Fibroblast of villous mesenchyme (primary cell): ENCODE results near the gene CLTCL1. TPM values are rescaled to one million over a fixed set of nuclear protein-coding genes. Genes with fewer than 3 reads are reported as not detected.
"Not testable (repeated sequence)": the region's sequence is repeated elsewhere in the genome, so short reads cannot be mapped to it uniquely, and the experiment has no call there.

Experiments used
- DNase-seq: peaks from one replicate; pipeline ENCODE4 v3.0.0-alpha.2; 2010; ENCODE audit warnings: low read depth
- H3K4me3 ChIP-seq: 2 replicates; pipeline ENCODE4 v1.5.1; 2011; ENCODE audit warnings: low read depth, mild to moderate bottlenecking, low read length
- total RNA-seq: library from RNA; depleted of rRNA; stranded (reverse); fragments of >200 nt; gene quantifications from 2 replicates; pipeline ENCODE4 v1.2.3, GENCODE V29; 2012
- TF ChIP-seq, protein P1 (sequence below): IDR thresholded peaks from 2 replicates; pipeline ENCODE4 v1.5.1; 2012; ENCODE audit warnings: low read depth, mild to moderate bottlenecking, low read length; ENCODE audit not compliant: insufficient read depth

CLTCL1 gene
- total RNA-seq, 1 donor = 9.5 TPM

DNA sequence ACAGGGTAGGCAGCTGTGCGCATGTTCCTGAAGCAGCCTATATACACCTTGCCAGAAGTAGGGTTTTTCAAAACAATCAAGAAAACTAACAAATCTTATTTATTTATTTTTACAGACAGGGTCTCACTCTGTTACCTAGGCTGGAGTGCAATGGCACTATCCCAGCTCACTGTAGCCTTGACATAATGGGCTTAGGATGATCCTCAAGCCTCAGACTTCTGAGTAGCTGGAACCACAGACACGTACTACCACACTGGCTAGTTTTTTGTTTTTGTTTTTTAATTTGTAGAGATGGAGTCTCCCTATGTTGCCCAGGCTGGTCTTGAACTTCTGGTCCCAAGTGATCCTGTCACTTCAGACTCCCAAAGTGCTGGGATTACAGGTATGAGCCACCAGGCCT lies 25.7 kb downstream of the CLTCL1 start:
- TF ChIP-seq, protein P1, sequence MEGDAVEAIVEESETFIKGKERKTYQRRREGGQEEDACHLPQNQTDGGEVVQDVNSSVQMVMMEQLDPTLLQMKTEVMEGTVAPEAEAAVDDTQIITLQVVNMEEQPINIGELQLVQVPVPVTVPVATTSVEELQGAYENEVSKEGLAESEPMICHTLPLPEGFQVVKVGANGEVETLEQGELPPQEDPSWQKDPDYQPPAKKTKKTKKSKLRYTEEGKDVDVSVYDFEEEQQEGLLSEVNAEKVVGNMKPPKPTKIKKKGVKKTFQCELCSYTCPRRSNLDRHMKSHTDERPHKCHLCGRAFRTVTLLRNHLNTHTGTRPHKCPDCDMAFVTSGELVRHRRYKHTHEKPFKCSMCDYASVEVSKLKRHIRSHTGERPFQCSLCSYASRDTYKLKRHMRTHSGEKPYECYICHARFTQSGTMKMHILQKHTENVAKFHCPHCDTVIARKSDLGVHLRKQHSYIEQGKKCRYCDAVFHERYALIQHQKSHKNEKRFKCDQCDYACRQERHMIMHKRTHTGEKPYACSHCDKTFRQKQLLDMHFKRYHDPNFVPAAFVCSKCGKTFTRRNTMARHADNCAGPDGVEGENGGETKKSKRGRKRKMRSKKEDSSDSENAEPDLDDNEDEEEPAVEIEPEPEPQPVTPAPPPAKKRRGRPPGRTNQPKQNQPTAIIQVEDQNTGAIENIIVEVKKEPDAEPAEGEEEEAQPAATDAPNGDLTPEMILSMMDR = no peak
- H3K4me3 ChIP-seq = no peak overlapping the region

DNA sequence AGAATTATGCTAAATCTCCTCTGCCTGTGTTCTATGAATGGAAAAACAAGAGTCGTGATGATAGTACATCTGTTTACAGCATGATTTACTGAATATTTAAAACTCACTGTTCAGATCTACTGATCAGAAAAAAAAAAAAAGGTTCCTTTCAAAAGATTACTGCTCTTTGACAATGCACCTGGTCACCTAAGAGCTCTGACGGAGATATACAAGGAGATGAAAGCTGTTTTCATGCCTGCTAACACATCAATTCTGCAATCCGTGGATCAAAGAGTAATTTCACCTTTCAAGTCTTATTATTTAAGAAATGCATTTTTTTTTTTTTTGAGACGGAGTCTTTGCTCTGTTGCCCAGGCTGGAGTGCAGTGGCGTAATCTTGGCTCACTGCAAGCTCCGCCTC lies 30.7 kb downstream of the CLTCL1 start:
- TF ChIP-seq, protein P1 = no peak
- H3K4me3 ChIP-seq = no peak overlapping the region
- no peak for DNase-seq

More for the DNA sequence above, 25.7 kb downstream of the CLTCL1 start:
- no peak for DNase-seq

DNA sequence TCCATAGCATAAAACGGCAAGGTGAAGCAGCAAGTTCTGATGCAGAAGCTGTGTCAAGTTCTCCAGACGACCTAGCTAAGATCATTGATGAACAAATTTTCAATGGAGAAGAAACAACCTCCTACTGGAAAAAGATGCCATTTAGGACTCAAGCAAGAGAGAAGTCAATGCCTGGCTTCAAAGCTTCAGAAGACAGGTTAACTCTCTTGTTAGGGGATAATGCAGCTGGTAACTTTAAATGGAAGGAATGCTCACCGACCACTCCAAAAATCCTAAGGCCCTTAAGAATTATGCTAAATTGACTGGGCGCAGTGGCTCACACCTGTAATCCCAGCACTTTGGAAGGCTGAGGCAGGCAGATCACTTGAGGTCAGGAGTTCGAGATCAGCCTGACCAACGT lies 31.3 kb downstream of the CLTCL1 start:
- H3K4me3 ChIP-seq = peak overlapping the region; percentile 40
- no peak for DNase-seq
- TF ChIP-seq, protein P1 = no peak

DNA sequence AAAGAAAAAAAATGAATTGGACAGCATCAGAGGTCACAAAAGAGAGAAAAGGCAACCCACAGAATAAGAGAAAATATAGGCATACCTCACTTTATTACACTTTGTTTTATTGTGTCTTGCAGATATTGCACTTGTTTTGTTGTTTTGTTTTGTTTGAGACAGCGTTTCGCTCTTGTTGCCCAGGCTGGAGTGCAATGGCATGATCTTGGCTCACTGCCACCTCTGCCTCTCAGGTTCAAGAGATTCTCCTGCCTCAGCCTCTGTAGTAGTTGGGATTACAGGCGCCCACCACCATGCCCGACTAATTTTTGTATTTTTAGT lies 32.6 kb downstream of the CLTCL1 start:
- H3K4me3 ChIP-seq, DNase-seq: not testable (repeated sequence)

DNA sequence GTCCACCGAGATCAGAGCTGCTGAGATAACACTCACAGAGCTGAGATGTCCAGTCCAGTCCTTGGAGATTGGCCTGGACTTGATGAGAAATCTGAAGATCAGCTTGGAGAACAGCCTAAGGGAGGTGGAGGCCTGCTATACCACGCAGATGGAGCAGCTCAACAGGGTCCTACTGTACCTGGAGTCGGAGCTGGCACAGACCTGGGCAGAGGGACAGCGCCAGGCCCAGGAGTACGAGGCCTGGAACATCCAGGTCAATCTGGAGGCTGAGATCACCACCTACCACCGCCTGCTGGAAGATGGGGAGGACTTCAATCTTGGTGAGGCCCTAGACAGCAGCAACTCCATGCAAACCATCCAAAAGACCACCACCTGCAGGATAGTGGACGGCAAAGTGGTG lies 33.1 kb downstream of the CLTCL1 start:
- H3K4me3 ChIP-seq = no peak overlapping the region
- TF ChIP-seq, protein P1 = no peak
- no peak for DNase-seq

DNA sequence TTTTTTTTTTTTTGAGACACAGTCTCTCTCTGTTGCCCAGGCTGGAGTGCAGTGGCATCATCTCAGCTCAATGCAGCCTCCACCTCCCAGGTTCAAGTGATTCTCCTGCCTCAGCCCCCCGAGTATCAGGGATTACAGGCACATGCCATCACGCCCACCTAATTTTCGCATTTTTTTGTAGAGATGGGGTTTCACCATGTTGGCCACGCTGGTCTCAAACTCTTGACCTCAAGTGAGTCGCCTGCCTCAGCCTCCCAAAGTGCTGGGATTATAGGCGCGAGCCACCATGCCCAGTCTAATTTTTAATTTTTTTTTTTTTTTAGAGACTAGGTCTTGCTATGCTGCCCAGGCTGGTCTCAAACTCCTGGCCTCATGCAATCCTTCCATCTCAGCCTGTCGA lies 35.2 kb downstream of the CLTCL1 start:
- DNase-seq, H3K4me3 ChIP-seq: not testable (repeated sequence)

DNA sequence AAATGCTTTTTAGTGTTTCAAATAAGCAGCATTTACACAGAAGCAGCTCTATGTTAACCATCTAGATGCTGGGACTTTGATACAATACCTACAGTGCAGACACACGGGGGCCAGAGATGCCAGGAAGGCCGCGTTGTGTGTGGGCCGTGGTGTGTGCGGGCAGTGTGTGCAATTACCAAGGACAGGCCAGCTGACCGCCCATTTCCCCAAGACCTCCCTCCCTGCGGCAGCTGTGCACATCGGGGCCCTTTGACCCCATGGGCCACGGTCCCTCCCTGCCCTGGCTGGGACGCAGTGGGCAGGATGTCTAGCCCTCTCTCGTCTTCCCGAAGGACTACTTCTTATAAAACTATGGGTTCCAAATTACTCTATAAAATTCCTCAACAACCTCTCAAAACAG lies 38.4 kb downstream of the CLTCL1 start:
- TF ChIP-seq, protein P1 = no peak
- no peak overlapping the region for H3K4me3 ChIP-seq
- no peak for DNase-seq

DNA sequence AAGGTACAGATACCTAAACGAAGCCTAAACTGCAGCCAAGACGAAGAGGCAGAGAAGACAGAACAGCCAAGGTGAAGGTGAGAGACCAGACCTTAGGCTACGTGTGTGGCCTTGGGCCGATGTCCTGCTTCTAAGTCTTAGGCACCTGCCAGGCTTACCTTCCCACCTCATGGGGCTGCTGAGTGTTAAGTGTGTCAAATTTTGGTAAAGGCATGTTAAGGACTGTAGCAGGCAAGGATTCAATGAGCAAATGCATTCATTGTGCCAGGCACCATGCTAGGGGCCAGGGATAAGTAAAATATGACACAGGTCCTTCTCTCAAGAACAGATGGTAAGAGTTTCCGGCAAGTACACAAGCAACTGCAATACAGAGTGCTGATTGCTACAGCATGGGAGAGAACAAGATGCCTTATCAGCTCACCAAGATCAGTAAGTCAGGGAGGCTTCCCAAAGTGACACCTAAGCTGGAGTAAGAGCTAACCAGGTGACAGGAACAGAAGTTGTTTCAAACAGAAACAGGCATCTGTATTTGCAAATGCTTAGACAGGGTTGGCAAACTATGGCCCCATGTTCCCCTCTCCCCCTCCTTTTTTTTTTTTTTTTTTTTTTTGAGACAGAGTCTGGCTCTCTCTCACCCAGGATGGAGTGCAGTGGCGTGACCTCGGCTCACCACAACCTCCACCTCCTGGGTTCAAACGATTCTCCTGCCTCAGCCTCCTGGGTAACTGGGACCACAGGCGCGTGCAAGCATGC lies 46.7 kb downstream of the CLTCL1 start:
- no peak overlapping the region for H3K4me3 ChIP-seq
- TF ChIP-seq, protein P1 = no peak
- no peak for DNase-seq
